GM18508 (cell line): ENCODE measurements around the gene AUTS2.

Experiments used
- ATAC-seq: cut with Tn5 transposase; IDR thresholded peaks from one replicate; pipeline ENCODE4 v1.9.1; 2021; ENCODE audit warnings: moderate number of reproducible peaks; ENCODE audit not compliant: insufficient read depth, unreplicated experiment

The AUTS2 gene

DNA sequence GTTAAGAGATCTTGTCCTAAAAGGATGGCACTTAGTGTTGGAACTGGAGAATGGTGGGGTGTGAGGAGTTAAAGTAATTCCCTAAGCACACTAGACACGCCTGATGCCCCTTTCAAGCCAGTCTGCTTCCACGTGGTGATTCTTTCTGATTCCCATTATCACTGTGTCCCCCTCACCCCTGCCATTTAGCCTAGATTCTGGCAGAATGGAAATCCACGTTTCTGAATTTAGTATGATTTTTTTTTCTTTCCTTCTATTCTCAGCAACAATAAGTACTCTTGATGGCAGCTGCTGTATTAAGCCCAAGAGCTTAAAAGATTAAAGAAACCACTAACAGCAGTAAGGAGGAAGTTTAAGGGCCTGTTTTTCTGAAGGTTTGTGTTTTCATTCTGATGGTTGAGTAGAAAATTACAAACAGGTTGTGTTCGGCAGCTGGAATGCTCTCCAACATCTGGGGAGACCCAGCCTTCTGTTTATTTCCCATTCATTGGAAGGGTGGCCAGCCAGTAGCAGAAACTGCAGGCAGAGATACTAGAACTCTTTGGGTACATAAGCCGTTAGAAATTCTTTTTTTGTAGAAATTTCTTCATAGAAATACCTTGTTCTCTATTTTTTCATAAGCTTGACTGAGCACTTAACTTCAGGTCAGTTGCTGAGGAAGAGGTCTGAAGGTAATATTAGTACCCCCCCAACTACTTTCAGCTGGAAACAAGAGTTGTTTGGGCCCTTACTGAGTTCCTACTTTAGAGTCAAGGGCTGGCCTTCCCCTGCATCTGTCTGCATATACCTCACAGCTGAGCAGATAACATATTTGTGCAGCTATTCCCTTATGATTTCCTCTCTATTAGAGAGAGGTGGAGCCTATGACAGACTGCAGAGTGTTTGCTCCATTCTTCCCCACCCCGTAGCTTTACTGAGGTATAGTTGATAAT, 355.1 kb downstream of the AUTS2 start:
- ATAC-seq, result no peak

DNA sequence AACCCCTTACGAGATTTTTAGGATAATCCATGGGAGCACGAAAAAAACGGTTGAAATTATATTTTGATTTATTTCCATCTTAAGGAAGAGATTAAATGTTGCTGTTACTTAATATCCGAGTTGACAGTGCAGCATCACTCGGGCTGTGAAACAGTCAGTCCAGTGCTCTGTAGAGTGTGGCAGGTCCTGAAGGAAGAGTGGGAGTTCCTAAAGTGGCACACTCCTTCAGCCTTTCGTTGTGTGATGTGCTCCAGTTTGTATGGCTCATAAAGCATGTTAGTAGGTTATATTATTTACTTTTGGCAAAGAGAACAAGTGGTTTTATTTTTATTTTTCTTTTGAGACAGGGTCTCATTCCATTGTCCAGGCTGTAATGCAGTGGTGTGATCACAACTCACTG, 358.3 kb downstream of the AUTS2 start:
- ATAC-seq, result no peak

DNA sequence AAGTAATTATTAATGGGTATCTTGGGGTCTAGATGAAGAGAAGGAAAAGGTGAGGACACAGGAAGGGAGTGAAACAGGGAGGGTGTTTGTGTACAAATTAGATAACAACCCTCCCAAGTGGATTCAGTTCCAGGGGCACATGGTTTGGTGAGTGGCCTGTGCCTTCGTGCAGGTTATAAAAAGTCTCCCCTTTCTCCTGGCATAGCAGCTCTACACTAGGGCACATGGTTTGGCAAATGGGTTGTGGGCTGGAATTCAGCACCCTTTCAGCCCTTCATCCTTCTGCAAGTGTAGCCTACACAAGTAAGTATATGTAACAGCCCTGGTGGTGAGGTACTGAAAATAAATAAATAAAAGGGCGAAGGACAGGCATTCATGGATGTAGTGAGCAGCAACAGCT, 359.4 kb downstream of the AUTS2 start:
- no peak for ATAC-seq

DNA sequence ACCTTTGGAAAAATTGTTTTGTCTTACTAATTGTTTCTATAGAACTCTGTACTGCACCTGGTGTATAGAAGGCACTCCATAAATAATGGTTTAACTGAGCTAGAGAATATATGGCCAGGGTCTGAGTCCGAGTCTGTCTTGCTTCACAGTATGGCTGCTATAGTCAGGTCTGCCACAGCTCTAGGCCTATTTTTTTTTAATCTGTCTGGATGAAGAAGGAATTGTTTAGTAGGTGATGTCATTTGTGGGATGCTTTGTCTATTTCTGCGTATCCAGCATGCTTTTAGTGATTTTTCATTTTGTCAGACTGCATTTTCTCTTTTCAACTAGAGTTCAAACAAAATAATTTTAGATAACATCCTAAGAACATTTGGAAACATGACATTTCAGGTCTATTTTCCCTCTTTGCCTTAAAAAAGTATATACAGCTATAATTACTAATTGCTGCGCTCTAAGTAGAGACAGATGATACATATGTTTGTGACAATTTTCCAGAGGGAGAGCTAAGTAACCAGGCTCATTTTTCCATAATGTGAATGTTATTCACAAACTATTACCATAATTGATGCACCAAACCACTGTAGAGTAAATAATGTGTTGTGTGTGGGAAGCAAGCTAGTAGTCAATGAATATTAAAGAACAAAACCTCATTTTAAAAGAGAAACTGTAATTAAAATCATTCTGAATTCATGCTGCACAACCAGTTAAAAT, 361.7 kb downstream of the AUTS2 start:
- ATAC-seq, result no peak

DNA sequence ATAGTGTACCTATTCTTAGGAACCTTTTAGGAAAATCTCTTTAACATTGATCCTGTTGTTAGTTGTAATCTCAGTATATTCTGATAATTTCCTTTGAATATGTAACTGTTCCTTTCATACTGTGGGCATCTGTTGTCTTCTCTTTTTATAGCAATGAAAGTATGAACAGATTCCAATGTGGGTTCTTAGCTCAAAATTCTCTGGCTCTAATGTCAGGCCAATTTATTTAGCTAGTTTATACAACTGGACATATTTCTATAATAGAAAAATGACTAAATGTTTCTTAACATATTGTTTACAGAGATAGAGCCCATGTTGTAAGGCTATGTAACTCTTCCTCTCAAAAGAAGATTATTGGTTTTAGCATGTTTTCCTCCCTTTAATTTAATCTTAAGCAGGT, 363.2 kb downstream of the AUTS2 start:
- no peak for ATAC-seq

DNA sequence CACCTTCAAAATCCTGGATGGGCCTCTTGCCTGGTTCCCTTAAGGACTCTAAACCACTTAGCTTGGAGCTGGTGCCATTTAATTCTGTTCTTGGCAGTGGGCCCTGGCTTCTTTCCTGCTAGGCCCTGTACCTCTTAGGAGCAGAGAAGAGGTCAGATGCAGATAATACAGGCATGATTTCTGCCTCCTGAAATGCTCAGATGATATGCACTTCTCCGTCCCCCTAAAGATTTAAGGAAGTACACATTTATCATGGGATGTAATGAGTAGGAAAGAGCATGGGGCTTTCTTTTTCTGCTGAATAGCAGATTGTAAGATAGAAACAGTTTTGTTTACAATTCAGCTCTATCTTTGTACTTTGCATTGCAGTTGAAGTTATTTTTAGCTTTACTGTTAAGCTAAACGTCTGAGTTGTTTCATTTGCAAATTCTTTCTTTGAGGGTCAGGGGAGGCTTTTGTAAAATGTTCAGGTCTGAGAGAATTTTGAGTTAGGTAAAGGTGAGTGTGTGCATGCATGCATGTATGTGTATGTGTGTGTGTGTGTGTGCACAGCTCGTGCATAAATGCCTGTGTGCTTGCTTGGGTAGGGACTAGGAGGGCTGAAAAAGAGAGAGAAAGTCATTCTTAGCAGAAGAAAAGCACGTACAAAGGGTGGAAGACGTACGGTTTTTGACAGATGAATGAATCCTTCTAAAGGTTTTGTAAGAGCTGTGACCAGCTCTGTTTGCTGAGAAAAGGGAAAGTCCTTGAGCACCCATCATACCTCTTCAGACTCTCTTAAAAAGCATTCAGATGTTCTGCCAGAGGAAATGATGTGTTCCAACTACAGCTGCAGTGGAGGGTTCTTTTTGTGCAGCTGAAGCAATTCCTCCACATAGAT, 364.2 kb downstream of the AUTS2 start:
- no peak for ATAC-seq

DNA sequence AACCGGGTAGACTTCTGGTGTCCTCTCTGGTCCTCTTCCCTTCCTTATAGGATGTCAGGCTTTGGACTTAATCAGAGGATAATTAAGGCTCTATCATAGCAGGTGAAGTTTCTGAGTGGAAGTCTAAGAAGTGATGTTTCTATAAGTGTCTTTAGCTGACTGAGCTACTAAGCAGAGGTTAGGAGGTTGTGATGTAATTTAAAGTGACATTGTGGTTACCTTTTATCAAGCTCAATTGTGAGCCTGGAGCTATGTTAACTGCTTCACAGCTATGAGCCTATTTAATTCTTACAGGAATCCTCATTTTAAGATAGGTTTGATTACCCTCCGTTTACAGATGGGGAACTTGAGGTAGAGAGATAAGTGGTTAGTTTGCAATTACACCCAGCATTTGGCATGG, 365.1 kb downstream of the AUTS2 start:
- no peak for ATAC-seq

DNA sequence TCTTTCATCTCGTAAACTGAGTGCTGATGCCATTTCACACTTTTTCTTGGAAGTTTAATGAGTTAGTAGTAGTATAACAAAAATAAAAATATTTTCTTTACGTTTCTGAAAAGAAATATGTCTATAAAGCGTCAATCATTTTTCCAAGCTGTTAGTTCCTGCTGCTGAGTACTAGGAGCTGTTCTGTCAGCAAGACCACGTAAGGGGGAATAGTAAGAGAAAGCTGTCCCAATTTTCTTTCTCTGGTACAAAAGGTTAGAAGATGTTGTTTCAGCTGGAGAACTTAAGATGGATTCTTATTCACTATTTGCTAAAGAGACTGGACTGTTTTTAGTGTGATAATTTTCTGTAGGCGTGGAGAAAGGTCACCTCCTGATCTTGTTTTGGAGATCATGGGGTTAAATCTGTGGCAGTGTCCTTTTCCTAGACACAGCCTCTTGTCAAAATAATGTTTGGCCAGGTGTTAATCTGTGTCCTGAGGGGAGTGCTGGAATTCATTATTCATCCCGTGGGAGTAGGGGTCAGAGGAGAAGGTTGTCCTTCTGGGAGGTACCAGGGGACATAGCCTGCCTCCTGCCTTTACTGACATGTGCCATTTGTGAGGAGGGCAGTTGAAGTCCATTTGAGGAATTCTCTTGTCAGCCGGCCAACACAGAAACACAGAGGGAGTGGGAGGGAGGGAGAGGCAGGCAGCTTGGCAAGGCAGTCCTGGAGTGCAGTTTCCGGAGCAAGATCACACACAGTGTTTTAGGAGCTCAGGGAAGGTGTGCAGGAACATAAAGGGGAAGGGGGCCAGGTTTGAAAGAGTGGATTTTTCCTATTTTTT, 368.7 kb downstream of the AUTS2 start:
- no peak for ATAC-seq

DNA sequence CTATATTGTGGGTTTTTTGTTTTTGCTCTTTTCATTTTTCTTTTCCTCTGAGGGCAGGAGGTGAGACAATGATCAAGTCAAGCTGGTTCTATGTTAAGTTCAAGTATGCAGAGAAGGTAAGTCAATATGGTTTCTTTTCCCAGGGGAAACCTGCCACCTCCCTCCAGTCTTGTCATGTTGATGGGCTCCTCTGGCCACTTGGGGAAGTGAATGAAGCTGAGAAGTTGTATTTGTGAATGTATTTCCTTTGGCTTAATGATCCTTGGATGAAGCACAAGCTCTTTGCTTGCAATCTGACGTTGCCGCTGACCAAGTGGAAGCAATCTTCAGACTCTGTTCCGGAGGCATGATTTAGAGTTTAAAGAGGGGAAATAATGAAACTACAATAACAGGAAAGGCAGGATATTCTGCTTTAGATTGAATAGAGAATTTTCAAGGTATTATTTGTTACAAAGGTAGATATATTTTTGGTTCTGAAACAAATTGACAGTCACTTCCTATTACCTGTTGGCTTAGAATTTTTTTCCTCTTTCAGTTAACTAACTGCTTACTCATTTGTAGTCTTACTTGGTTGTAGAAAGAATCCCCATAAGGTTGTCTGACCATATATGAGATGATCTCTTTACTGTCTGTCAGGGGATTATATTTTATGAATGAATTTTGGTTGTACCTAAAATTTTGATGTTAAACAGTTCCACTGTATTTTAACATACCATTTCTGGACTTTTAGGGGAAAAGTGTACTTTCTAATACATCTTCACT, 369.6 kb downstream of the AUTS2 start:
- ATAC-seq, result no peak

DNA sequence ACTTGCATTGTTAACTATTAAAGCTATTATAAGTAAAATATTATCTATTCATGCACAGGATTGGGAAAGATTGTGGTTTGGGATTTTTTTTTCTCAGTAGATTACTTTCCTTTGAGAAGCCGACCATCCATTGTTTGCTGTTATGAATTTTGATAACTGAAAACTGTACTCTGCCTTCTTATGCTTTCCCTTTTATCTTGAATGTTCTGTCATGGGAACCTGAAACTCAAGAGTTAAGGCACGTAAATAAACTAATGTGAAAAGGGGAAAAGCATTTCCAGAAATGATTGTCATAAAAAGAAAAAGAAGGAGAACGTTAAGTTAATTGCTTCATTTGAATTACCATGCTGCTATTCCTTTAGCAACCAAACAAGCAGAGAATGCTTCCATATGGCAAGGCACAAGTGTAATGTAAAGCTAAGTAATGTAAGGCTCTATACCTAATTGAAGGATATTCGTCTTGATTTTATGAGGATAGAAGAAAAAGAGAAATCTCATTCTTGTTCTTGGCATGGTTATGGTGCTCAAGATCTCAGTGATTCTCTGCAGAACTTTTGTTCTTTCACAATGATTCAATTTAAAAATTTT, 370.8 kb downstream of the AUTS2 start:
- ATAC-seq, result no peak

DNA sequence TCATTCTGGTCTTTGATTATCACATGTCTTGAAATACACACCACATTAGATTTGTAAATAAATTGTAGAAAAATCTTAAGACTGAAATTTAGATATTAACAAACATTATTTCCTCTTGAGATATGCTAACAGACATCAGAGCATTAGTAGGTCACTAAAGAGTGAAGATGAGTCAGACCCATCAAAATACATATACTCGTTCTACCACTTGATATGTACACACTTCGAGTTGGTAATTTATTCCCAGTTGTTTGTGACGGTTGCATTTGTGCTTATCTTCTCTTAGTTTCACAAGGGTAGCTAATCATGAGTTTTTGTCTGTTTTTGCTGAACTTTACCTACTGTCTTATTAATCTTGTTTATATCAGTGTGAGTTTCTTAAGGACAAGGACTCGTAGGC, 383.4 kb downstream of the AUTS2 start:
- ATAC-seq, result no peak

DNA sequence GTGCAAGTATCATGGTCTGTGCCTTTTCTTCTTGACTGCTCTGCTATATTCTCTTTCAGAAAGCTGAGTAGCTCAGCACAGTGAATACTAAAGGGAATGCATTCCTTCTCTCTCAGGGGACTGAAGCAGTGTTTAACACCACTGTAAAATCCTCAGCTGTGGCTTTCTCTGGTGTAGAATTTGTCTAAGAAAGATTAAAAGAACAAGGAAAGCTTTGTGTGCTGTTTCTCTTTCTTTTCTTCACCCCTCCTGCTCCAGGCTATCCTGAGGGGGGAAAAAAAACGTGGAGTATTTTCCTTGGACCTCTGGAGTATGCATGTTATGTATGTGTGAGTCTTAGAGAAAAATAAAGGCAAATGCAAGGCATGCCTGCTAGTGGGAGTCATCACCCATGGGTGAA, 383.9 kb downstream of the AUTS2 start:
- no peak for ATAC-seq

DNA sequence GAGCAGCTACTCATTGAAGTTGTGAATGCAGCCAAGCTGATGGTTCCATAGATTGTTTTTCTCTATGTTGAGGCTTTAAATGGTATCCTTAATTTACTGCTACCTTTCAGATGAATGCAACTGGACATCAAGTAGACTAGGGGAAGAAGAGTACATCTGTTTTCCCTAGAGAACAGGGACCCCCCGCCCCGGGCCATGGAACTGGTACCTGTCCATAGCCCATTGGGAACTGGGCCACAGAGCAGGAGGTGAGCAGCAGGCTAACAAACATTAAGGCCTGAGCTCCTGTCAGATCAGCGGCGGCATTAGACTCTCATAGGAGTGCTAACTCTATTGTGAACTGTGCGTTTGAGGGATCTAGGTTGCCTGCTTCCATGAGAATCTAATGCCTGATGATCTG, 391.3 kb downstream of the AUTS2 start:
- no peak for ATAC-seq

DNA sequence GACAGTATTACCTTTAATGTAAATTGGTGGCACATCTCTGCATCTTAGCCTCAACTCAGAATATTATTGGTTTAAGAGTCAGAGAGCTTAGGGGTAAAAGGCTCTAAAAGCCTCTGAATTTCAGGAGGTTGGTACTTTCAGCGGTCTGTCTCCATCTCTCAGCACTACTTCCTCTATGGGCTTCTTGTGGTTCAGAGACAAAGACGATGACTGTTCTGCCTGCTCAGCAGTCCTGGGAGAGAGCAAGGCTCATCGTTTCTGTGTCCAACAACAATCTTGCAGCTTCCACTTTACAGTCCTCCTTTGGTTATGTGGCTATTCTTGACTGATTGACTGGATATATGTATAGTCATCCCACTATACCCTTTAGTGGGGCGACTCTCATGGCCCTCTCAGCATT, 394.7 kb downstream of the AUTS2 start:
- ATAC-seq, result no peak

DNA sequence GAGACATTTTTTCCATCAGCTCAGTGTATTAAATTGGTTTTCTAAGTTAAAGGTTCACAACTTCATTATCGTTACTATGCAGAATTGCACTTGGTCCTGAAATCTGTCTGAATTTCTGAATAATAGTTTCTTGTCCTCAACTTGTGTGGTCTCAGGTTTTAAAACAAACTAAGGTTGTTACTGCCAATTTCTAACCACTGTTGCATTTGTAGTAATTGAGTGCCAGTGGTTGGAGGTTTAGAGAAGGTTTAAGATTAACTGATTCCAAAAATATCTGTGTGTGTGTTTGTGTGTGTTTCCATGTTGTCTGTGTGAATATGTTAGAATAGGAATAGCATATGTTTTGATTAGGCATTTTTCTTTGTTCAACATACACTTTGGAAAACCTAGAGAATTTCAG, 395.9 kb downstream of the AUTS2 start:
- ATAC-seq, result no peak

DNA sequence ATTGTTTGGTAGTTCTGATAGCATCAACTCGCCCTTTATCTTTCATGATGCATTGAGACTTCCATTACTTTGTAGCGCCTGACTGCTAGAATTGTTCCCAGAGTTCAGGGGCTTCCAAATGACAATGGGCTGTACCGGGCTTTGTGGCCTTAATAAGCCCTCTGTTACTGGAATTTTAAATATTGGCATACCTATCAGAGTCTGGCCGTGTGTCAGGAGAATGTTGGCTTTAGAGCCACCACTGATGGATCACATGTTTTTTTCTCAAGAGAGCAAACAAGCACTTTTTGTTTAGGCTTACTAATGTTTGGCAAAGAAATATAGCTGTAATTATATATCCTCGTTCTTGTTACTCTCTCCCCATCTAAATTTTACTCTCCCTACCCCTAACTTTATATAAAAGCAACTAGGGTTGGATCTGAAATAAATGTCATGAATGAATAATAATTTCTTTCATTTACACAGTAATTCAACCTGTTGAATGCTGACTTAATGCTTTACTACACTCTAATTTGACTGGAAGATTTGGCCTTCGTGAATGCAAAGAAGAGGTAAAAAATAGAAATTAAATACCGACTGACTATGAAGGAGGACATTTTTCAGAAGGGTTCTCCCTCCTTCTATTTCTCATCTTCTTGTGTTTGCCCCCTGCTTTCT, 396.7 kb downstream of the AUTS2 start:
- no peak for ATAC-seq

DNA sequence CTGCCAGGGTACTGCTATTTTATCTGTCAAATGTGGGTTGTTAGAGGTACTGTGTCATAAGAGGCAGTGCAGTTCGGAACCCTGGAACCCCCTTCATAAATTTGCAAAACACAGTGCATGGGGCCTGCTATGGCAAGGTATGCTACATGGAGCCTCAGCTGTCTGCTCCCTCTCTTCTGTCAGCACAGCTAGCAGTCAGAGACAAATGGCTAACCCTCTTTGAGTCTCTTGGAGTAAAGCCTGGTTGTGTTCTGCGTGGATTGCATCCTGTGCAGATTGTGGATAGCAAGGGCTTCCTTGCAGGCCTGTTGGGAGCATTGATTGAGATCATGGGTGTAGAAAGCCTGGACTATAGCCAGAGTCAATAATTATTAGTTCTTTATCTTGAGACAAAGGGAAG, 397.8 kb downstream of the AUTS2 start:
- no peak for ATAC-seq

DNA sequence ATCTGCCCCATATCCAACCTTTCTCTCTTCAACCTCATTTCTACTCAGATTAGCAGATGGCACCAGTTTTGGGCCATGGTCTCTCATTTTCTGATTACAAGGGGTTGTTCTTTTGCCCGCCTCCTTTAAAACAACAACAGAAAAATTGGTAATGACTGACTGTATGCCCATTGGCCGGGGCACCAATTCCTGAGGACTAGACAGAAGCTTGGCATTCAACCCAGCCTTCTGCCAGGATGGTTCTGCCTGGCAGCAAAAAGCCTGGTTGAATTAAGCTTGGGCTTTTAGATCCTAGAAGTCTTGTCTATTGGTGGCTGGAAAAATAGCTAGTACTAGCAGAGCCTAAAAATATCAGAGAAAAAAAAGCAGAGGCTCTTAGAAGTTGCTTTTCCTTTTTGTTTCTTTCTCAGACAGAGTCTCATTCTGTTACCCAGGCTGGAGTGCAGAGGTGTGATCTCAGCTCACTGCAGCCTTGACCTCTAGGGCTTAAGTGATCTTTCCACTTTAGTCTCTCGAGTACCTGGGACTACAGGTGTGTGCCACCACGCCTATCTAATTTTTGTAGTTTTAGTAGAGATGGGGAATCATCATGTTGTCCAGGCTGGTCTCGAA, 402.6 kb downstream of the AUTS2 start:
- no peak for ATAC-seq
